Upper lobe of left lung (tissue), 4 donors: ENCODE results near the gene CLIP1.

Experiments used
- EP300 ChIP-seq, 4 donors: sonication (generic); formaldehyde crosslinking; IDR thresholded peaks; one replicate each; pipeline ENCODE4 v1.5.1; 2017; ENCODE audit warnings: antibody characterized with exemption in 4 of 4, control low read depth in 2 of 4
- POLR2A ChIP-seq, 4 donors: fragments of 450-650 bp; IDR thresholded peaks; one replicate each; pipeline ENCODE4 v1.5.1; 2016 to 2017; ENCODE audit warnings: antibody characterized with exemption in 4 of 4, mild to moderate bottlenecking in 2 of 4
- TF ChIP-seq, protein P1 (sequence below), 6 experiments: fragments of 450-650 bp in 4 of 6; fragments of 200-600 bp in 2 of 6; sonication (generic) in 2 of 6; IDR thresholded peaks; one replicate each; pipeline ENCODE4 v1.5.1; 2016 to 2019; ENCODE audit warnings: antibody characterized with exemption in 6 of 6

DNA sequence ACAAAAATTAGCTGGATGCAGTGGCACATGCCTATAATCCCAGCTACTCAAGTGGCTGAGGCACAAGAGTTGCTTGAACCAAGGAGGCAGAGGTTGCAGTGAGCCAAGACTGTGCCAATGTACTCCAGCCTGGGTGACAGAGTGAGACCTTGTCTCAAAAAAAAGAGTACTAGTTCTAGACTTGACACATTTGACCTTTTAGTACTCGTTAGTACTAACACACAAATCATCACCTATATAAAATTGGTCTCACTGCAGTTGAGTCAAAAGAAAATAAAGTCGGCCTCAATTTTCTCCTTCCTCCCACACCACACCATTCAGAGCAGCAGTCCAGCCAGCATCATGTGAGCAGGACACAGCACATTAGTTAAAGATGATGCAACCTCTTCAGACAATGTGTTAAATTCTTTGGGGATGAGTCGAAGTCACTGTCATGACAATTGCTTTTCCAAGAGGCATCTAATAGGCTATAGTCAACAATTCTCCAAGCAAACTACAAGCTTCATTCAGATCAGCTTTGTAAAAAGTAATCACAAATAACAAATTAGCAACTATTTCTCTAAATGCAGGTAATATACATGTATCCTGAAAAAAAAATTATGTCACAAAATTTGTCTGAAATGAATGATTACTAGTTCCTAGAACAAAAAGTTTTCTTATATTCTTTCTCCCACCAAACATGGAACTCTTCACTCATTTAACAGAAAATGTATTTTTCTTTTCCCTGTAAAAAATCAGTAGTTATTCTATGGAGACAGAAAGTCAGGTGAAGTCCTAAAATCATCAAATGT lies 55.6 kb downstream of the CLIP1 start:
- TF ChIP-seq EP300 (IDR thresholded peaks at IDR 0.05) (no peak), POLR2A (IDR thresholded peaks at IDR 0.05) (no peak)
- TF ChIP-seq, protein P1, sequence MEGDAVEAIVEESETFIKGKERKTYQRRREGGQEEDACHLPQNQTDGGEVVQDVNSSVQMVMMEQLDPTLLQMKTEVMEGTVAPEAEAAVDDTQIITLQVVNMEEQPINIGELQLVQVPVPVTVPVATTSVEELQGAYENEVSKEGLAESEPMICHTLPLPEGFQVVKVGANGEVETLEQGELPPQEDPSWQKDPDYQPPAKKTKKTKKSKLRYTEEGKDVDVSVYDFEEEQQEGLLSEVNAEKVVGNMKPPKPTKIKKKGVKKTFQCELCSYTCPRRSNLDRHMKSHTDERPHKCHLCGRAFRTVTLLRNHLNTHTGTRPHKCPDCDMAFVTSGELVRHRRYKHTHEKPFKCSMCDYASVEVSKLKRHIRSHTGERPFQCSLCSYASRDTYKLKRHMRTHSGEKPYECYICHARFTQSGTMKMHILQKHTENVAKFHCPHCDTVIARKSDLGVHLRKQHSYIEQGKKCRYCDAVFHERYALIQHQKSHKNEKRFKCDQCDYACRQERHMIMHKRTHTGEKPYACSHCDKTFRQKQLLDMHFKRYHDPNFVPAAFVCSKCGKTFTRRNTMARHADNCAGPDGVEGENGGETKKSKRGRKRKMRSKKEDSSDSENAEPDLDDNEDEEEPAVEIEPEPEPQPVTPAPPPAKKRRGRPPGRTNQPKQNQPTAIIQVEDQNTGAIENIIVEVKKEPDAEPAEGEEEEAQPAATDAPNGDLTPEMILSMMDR (IDR thresholded peaks at IDR 0.05), result no peak
